HCT116 (cell line): ENCODE data around the gene TAF8. TPM values are rescaled to one million over a fixed set of nuclear protein-coding genes. Genes with fewer than 3 reads are reported as not detected.

Experiments used
- ATAC-seq: fragments of 200-7000 bp; cut with Tn5 transposase; 2 replicates; pipeline ENCODE4 v1.9.1; 2020; ENCODE audit warnings: mild to moderate bottlenecking, moderate library complexity
- BruUV-seq: library from RNA; stranded (reverse); fragments of 400-500 nt; replicated peaks from 2 replicates; lab custom pipeline; 2021; lab: Mats Ljungman, UMichigan
- CTCF ChIA-PET: fragments of 300-600 bp; sonication (Branson Sonifier 250); formaldehyde crosslinking; loops from one replicate; lab custom pipeline; 2021; ENCODE audit warnings: antibody characterized with exemption; lab: Charles Lee
- POLR2A ChIA-PET: fragments of 300-600, 350-600 bp; sonication (Branson Sonifier 250); formaldehyde crosslinking; loops from one replicate; lab custom pipeline; 2021; ENCODE audit warnings: antibody characterized with exemption; lab: Charles Lee
- RAD21 ChIA-PET, 2 experiments: fragments of 300-600 bp; sonication (Branson Sonifier 250); formaldehyde crosslinking; loops; one replicate each; lab custom pipeline; 2023; ENCODE audit warnings: low total read pairs in 2 of 2; ENCODE audit not compliant: uncharacterized antibody in 2 of 2, unreplicated experiment in 2 of 2, low non-redundant PET in 1 of 2; lab: Charles Lee
- DNase-seq: peaks from one replicate; pipeline ENCODE4 v3.0.0-alpha.2; 2010; ENCODE audit warnings: low read depth, low spot score
- H2AFZ ChIP-seq: fragments of 200-600 bp; shearing (Covaris generic), sonication (generic); 2 replicates; pipeline ENCODE4 v1.6.1; 2017; ENCODE audit warnings: low read depth, mixed run types, mixed read lengths, antibody characterized with exemption, low read length; ENCODE audit not compliant: poor library complexity, severe bottlenecking
- H3K27ac ChIP-seq: 2 replicates; pipeline ENCODE4 v1.5.1; 2012; ENCODE audit warnings: low read depth, low read length
- H3K27me3 ChIP-seq: fragments of 200-600 bp; sonication (generic); 2 replicates; pipeline ENCODE4 v1.6.1; 2016; ENCODE audit warnings: mixed run types, low read length, mixed read lengths; ENCODE audit not compliant: insufficient read depth
- H3K36me3 ChIP-seq, 2 experiments: fragments of 200-500 bp in 1 of 2; fragments of 200-600 bp in 1 of 2; sonication (Bioruptor generic) in 1 of 2; sonication (generic) in 1 of 2; 2 replicates each; pipeline versions ENCODE4 v1.5.1 to v1.6.1; 2014 to 2016; ENCODE audit warnings: low read length in 2 of 2, inconsistent platforms in 1 of 2, mixed read lengths in 1 of 2, mixed run types in 1 of 2; ENCODE audit not compliant: insufficient read depth in 2 of 2, control insufficient read depth in 1 of 2
- H3K4me1 ChIP-seq, 2 experiments: fragments of 200-600 bp in 1 of 2; sonication (generic) in 1 of 2; 2 replicates each; pipeline versions ENCODE4 v1.5.1 to v1.6.1; 2012 to 2017; ENCODE audit warnings: low read length in 2 of 2, inconsistent platforms in 1 of 2, mild to moderate bottlenecking in 1 of 2, mixed read lengths in 1 of 2, mixed run types in 1 of 2, moderate library complexity in 1 of 2; ENCODE audit not compliant: insufficient read depth in 2 of 2, control insufficient read depth in 1 of 2
- H3K4me2 ChIP-seq: fragments of 200-600 bp; sonication (generic); 2 replicates; pipeline ENCODE4 v1.6.1; 2017; ENCODE audit warnings: mixed run types, low read length, mixed read lengths
- H3K4me3 ChIP-seq, 2 experiments: fragments of 200-600 bp in 1 of 2; sonication (generic) in 1 of 2; replicated peaks in 1 of 2; 2 replicates each; pipeline ENCODE4 v1.5.1; 2011 to 2016; ENCODE audit warnings: low read length in 2 of 2, control low read depth in 1 of 2, low read depth in 1 of 2, mild to moderate bottlenecking in 1 of 2, mixed read lengths in 1 of 2, mixed run types in 1 of 2
- H3K79me2 ChIP-seq: fragments of 200-600 bp; sonication (generic); 2 replicates; pipeline ENCODE4 v1.6.1; 2017; ENCODE audit warnings: mild to moderate bottlenecking, mixed run types, low read length, moderate library complexity, mixed read lengths; ENCODE audit not compliant: insufficient read depth
- H3K9ac ChIP-seq: fragments of 200-600 bp; sonication (generic); 2 replicates; pipeline ENCODE4 v1.6.1; 2016; ENCODE audit warnings: low read length, mixed read lengths
- H3K9me2 ChIP-seq: fragments of 200-600 bp; sonication (generic), shearing (Covaris generic); 2 replicates; pipeline ENCODE4 v1.6.1; 2017; ENCODE audit warnings: mixed run types, mild to moderate bottlenecking, moderate library complexity; ENCODE audit not compliant: insufficient read depth
- H3K9me3 ChIP-seq, 2 experiments: fragments of 200-500 bp in 1 of 2; fragments of 200-600 bp in 1 of 2; sonication (Bioruptor generic) in 1 of 2; sonication (generic) in 1 of 2; 2 replicates each; pipeline ENCODE4 v1.6.1; 2014 to 2017; ENCODE audit warnings: low read length in 2 of 2, mixed read lengths in 2 of 2, inconsistent platforms in 1 of 2, low read depth in 1 of 2, mild to moderate bottlenecking in 1 of 2, mixed run types in 1 of 2, moderate library complexity in 1 of 2; ENCODE audit not compliant: control insufficient read depth in 1 of 2, insufficient read depth in 1 of 2
- H4K20me1 ChIP-seq: fragments of 200-600 bp; sonication (generic), shearing (Covaris generic); 2 replicates; pipeline ENCODE4 v1.6.1; 2017; ENCODE audit warnings: mixed run types, mild to moderate bottlenecking, moderate library complexity; ENCODE audit not compliant: insufficient read depth
- CBX3 ChIP-seq: IDR thresholded peaks from 2 replicates; pipeline ENCODE4 v1.6.1; 2012; ENCODE audit warnings: low read depth
- CEBPB ChIP-seq: IDR thresholded peaks from 2 replicates; pipeline ENCODE4 v1.6.1; 2012; ENCODE audit warnings: low read depth
- EGR1 ChIP-seq: IDR thresholded peaks from 2 replicates; pipeline ENCODE4 v1.6.1; 2012; ENCODE audit warnings: low read depth
- ELF1 ChIP-seq: IDR thresholded peaks from 2 replicates; pipeline ENCODE4 v1.6.1; 2012; ENCODE audit warnings: low read depth, borderline replicate concordance
- EZH2 ChIP-seq: fragments of 200-600 bp; sonication (generic); IDR thresholded peaks from 2 replicates; pipeline ENCODE4 v1.6.1; 2017; ENCODE audit warnings: antibody characterized with exemption, mixed run types
- EZH2phosphoT487 ChIP-seq: fragments of 200-600 bp; IDR thresholded peaks from 2 replicates; pipeline ENCODE4 v1.6.1; 2018; ENCODE audit warnings: antibody characterized with exemption, borderline replicate concordance
- FOSL1 ChIP-seq: IDR thresholded peaks from 2 replicates; pipeline ENCODE4 v1.6.1; 2012; ENCODE audit warnings: low read depth
- JUND ChIP-seq: IDR thresholded peaks from 2 replicates; pipeline ENCODE4 v1.6.1; 2012
- POLR2A ChIP-seq: IDR thresholded peaks from 2 replicates; pipeline ENCODE4 v1.7.0; 2011; ENCODE audit warnings: borderline replicate concordance; ENCODE audit not compliant: insufficient read depth, insufficient read length; ENCODE audit errors: extremely low read depth
- RAD21 ChIP-seq: IDR thresholded peaks from 2 replicates; pipeline ENCODE4 v1.6.1; 2012; ENCODE audit warnings: low read depth, mild to moderate bottlenecking
- SP1 ChIP-seq: IDR thresholded peaks from 2 replicates; pipeline ENCODE4 v1.6.1; 2012; ENCODE audit warnings: low read depth
- TCF7L2 ChIP-seq: IDR thresholded peaks from 2 replicates; pipeline ENCODE4 v1.7.0; 2011; ENCODE audit warnings: borderline replicate concordance, inconsistent platforms; ENCODE audit not compliant: insufficient read depth, insufficient read length; ENCODE audit errors: extremely low read depth
- ZFX ChIP-seq: fragments of 450-650 bp; IDR thresholded peaks from 2 replicates; pipeline ENCODE4 v1.6.1; 2017
- intact Hi-C: fragments of 100-400 bp; cut with micrococcal nuclease; formaldehyde crosslinking; loops from 2 replicates; pipeline ENCODE4 v1.10.0; 2022
- total RNA-seq: library from RNA; stranded (reverse); gene quantifications from one replicate; pipeline ENCODE4 v1.2.1, GENCODE V29; 2021; ENCODE audit not compliant: unreplicated experiment
- TF ChIP-seq, protein P1 (sequence below), 3 experiments: fragments of 200-600 bp in 1 of 3; sonication (generic) in 1 of 3; IDR thresholded peaks in 2 of 3; conservative IDR thresholded peaks in 1 of 3; 2 replicates each; pipeline ENCODE4 v1.5.1; 2012 to 2017; ENCODE audit warnings: low read depth in 2 of 3, low read length in 2 of 3, antibody characterized with exemption in 1 of 3, borderline replicate concordance in 1 of 3, control low read depth in 1 of 3, mild to moderate bottlenecking in 1 of 3, mixed read lengths in 1 of 3, mixed run types in 1 of 3, moderate library complexity in 1 of 3; ENCODE audit not compliant: insufficient read depth in 1 of 3
- TF ChIP-seq, protein P2 (sequence below): IDR thresholded peaks from 2 replicates; pipeline ENCODE4 v1.6.1; 2011; ENCODE audit warnings: mild to moderate bottlenecking, low read length, moderate library complexity; ENCODE audit not compliant: insufficient replicate concordance; ENCODE audit errors: extremely low read depth
- TF ChIP-seq, protein P3 (sequence below): IDR thresholded peaks from 2 replicates; pipeline ENCODE4 v1.6.1; 2012
- TF ChIP-seq, protein P4 (sequence below): IDR thresholded peaks from 2 replicates; pipeline ENCODE4 v1.6.1; 2012
- TF ChIP-seq, protein P5 (sequence below): IDR thresholded peaks from 2 replicates; pipeline ENCODE4 v1.6.1; 2012; ENCODE audit warnings: low read depth

Gene TAF8
- total RNA-seq, 1 experiment from 2014 or later, result 29.5 TPM

DNA sequence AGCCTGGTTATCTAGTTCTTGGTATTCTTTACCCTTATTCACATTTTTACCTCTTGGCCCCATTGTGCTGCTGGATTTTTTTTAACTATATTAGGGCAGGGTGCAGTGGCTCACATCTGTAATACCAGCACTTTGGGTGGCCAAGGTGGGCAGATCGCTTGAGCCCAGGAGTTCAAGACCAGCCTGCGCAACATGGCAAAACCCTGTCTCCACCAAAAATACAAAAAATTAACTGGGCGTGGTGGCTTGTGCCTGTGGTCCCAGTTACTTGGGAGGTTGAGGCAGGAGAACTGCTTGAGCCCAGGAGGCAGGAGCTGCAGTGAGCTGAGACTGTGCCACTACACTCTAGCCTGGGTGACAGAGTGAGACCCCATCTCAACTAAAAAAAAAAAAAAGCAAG, 12.2 kb upstream of the TAF8 start:
- BruUV-seq, result no TSS peak
- TF ChIP-seq RAD21 (no peak), FOSL1 (no peak), EGR1 (no peak), CBX3 (no peak), EZH2phosphoT487 (no peak), SP1 (no peak), CEBPB (no peak), ELF1 (no peak), JUND (no peak), EZH2 (no peak), POLR2A (no peak), TCF7L2 (no peak), ZFX (no peak)
- TF ChIP-seq, protein P1, sequence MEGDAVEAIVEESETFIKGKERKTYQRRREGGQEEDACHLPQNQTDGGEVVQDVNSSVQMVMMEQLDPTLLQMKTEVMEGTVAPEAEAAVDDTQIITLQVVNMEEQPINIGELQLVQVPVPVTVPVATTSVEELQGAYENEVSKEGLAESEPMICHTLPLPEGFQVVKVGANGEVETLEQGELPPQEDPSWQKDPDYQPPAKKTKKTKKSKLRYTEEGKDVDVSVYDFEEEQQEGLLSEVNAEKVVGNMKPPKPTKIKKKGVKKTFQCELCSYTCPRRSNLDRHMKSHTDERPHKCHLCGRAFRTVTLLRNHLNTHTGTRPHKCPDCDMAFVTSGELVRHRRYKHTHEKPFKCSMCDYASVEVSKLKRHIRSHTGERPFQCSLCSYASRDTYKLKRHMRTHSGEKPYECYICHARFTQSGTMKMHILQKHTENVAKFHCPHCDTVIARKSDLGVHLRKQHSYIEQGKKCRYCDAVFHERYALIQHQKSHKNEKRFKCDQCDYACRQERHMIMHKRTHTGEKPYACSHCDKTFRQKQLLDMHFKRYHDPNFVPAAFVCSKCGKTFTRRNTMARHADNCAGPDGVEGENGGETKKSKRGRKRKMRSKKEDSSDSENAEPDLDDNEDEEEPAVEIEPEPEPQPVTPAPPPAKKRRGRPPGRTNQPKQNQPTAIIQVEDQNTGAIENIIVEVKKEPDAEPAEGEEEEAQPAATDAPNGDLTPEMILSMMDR (IDR thresholded peaks at IDR 0.05 in 2 of 3, conservative IDR thresholded peaks at IDR 0.05 in 1 of 3; ENCODE audit: borderline replicate concordance in 1 of 3, insufficient read depth in 1 of 3, low read depth in 2 of 3, low read length in 2 of 3), result no peak
- TF ChIP-seq, protein P2, sequence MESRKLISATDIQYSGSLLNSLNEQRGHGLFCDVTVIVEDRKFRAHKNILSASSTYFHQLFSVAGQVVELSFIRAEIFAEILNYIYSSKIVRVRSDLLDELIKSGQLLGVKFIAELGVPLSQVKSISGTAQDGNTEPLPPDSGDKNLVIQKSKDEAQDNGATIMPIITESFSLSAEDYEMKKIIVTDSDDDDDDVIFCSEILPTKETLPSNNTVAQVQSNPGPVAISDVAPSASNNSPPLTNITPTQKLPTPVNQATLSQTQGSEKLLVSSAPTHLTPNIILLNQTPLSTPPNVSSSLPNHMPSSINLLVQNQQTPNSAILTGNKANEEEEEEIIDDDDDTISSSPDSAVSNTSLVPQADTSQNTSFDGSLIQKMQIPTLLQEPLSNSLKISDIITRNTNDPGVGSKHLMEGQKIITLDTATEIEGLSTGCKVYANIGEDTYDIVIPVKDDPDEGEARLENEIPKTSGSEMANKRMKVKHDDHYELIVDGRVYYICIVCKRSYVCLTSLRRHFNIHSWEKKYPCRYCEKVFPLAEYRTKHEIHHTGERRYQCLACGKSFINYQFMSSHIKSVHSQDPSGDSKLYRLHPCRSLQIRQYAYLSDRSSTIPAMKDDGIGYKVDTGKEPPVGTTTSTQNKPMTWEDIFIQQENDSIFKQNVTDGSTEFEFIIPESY, result no peak
- TF ChIP-seq, protein P3, sequence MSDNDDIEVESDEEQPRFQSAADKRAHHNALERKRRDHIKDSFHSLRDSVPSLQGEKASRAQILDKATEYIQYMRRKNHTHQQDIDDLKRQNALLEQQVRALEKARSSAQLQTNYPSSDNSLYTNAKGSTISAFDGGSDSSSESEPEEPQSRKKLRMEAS, result no peak
- TF ChIP-seq, protein P4, sequence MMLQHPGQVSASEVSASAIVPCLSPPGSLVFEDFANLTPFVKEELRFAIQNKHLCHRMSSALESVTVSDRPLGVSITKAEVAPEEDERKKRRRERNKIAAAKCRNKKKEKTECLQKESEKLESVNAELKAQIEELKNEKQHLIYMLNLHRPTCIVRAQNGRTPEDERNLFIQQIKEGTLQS, result no peak
- TF ChIP-seq, protein P5, sequence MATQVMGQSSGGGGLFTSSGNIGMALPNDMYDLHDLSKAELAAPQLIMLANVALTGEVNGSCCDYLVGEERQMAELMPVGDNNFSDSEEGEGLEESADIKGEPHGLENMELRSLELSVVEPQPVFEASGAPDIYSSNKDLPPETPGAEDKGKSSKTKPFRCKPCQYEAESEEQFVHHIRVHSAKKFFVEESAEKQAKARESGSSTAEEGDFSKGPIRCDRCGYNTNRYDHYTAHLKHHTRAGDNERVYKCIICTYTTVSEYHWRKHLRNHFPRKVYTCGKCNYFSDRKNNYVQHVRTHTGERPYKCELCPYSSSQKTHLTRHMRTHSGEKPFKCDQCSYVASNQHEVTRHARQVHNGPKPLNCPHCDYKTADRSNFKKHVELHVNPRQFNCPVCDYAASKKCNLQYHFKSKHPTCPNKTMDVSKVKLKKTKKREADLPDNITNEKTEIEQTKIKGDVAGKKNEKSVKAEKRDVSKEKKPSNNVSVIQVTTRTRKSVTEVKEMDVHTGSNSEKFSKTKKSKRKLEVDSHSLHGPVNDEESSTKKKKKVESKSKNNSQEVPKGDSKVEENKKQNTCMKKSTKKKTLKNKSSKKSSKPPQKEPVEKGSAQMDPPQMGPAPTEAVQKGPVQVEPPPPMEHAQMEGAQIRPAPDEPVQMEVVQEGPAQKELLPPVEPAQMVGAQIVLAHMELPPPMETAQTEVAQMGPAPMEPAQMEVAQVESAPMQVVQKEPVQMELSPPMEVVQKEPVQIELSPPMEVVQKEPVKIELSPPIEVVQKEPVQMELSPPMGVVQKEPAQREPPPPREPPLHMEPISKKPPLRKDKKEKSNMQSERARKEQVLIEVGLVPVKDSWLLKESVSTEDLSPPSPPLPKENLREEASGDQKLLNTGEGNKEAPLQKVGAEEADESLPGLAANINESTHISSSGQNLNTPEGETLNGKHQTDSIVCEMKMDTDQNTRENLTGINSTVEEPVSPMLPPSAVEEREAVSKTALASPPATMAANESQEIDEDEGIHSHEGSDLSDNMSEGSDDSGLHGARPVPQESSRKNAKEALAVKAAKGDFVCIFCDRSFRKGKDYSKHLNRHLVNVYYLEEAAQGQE, result no peak
- no peaks in the 10 kb centered on the region for H3K27me3 ChIP-seq
- H3K9ac ChIP-seq, result no peak overlapping the region
- no peaks in the 10 kb centered on the region for H3K4me1 ChIP-seq
- no peaks in the 10 kb centered on the region for H4K20me1 ChIP-seq
- H3K79me2 ChIP-seq, result no peaks in the 10 kb centered on the region
- H3K36me3 ChIP-seq, result no peaks in the 10 kb centered on the region
- H3K4me3 ChIP-seq, result no peak overlapping the region
- H3K9me3 ChIP-seq, result no peaks in the 10 kb centered on the region
- no peak overlapping the region for H3K27ac ChIP-seq
- CTCF ChIA-PET, result no interaction called here
- no peak for ATAC-seq
- POLR2A ChIA-PET, result no interaction called here
- RAD21 ChIA-PET, result no interaction called here
- no peaks in the 10 kb centered on the region for H3K9me2 ChIP-seq
- no peak overlapping the region for H3K4me2 ChIP-seq
- no peak for DNase-seq
- no peak overlapping the region for H2AFZ ChIP-seq
- intact Hi-C loops, result no loop called here
